Measurements from ENCODE around the gene CTNND2. TPM values are rescaled to one million over a fixed set of nuclear protein-coding genes. Genes with fewer than 3 reads are reported as not detected.

Gene CTNND2
- total RNA-seq, 1 experiment from 2014 or later: not detected

DNA sequence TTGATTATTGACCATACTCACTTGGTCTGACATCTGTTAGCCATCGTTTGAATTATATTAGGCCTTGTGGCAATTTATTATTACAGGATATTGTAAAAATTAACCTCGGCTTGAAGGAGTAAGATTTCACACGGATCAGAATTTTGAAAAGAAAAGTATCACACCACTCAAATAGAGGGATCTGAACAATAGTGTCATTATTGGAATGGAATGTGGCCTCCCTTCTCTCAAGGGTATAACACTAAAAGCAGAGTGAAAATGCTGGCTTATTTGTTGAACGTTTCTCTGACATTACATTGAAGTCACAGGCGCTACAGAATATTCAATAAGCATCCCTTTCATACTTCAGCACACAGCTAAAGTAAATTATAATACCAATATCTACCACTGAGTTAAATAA is 509.3 kb downstream of the CTNND2 start:
- Mint-ChIP-seq H3K9me3 (ENCODE audit: unreplicated experiment) (no peaks in the 10 kb centered on the region), H3K4me3 (ENCODE audit: unreplicated experiment) (no peak overlapping the region), H3K27me3 (ENCODE audit: insufficient read depth, unreplicated experiment) (peaks cover 55% of the 10 kb centered on the region), H3K27ac (ENCODE audit: low read depth, unreplicated experiment) (no peak overlapping the region), H3K36me3 (ENCODE audit: insufficient read depth, unreplicated experiment) (no peaks in the 10 kb centered on the region), H3K4me1 (ENCODE audit: insufficient read depth, unreplicated experiment) (no peaks in the 10 kb centered on the region)
- CTCF ChIA-PET: no interaction called here
- POLR2A ChIA-PET: no interaction called here
- no TSS peak for BruUV-seq (replicated peaks)
- TF ChIP-seq, protein P1, sequence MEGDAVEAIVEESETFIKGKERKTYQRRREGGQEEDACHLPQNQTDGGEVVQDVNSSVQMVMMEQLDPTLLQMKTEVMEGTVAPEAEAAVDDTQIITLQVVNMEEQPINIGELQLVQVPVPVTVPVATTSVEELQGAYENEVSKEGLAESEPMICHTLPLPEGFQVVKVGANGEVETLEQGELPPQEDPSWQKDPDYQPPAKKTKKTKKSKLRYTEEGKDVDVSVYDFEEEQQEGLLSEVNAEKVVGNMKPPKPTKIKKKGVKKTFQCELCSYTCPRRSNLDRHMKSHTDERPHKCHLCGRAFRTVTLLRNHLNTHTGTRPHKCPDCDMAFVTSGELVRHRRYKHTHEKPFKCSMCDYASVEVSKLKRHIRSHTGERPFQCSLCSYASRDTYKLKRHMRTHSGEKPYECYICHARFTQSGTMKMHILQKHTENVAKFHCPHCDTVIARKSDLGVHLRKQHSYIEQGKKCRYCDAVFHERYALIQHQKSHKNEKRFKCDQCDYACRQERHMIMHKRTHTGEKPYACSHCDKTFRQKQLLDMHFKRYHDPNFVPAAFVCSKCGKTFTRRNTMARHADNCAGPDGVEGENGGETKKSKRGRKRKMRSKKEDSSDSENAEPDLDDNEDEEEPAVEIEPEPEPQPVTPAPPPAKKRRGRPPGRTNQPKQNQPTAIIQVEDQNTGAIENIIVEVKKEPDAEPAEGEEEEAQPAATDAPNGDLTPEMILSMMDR (IDR thresholded peaks at IDR 0.05; ENCODE audit: unreplicated experiment): no peak
- intact Hi-C loops (cut with micrococcal nuclease): no loop called here
- DNase-seq (ENCODE audit: unreplicated experiment): no peak

DNA sequence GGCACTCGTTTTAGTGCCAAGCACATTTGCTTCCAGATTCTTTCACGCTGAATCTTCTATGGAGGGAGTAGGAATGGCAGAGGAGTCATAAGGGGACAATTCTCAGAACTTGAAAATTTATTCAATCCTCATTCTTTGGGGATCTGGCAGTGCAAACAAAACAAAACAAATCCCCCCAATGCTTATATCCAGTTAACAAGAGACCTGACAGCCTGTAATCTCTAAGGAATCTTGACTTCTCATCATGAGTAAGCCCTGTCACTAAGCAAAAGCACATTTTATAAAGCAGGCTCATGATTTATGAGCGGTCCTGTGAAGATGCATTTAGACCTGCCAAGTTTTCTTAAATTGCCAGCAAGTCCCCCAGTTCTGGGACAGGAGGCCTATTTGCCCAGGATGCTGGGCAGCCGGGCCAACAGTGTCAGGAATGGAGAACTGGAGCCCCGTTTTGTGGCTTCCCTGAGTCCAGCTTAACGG is 513.9 kb downstream of the CTNND2 start:
- Mint-ChIP-seq H3K27me3 (ENCODE audit: insufficient read depth, unreplicated experiment) (peaks cover 34% of the 10 kb centered on the region), H3K9me3 (ENCODE audit: unreplicated experiment) (no peaks in the 10 kb centered on the region), H3K4me1 (ENCODE audit: insufficient read depth, unreplicated experiment) (no peaks in the 10 kb centered on the region), H3K27ac (ENCODE audit: low read depth, unreplicated experiment) (no peak overlapping the region), H3K4me3 (ENCODE audit: unreplicated experiment) (no peak overlapping the region), H3K36me3 (ENCODE audit: insufficient read depth, unreplicated experiment) (no peaks in the 10 kb centered on the region)
- peak; percentile 14 for DNase-seq (ENCODE audit: unreplicated experiment)
- TF ChIP-seq, protein P1 (IDR thresholded peaks at IDR 0.05; ENCODE audit: unreplicated experiment): no peak
- ChIA-PET POLR2A (no interaction called here), CTCF (no interaction called here)
- intact Hi-C loops (cut with micrococcal nuclease): no loop called here
- no TSS peak for BruUV-seq (replicated peaks)

GRCh38 chr5:11387382-11387781 is 516.9 kb downstream of the CTNND2 start:
- H3K4me3 Mint-ChIP-seq (ENCODE audit: unreplicated experiment): no peak overlapping the region
- intact Hi-C loops (cut with micrococcal nuclease): no loop called here
- no peaks in the 10 kb centered on the region for H3K9me3 Mint-ChIP-seq (ENCODE audit: unreplicated experiment)
- no peaks in the 10 kb centered on the region for H3K36me3 Mint-ChIP-seq (ENCODE audit: insufficient read depth, unreplicated experiment)
- ChIA-PET CTCF (interaction anchor here (0.7 to 1.0 kb wide), 2 partner anchors 54 to 118 kb away, joined by 3 to 7 read pairs; no protein-coding TSS in a partner anchor), POLR2A (no interaction called here)
- peaks cover 21% of the 10 kb centered on the region for H3K27me3 Mint-ChIP-seq (ENCODE audit: insufficient read depth, unreplicated experiment)
- BruUV-seq (replicated peaks): no TSS peak
- no peak overlapping the region for H3K27ac Mint-ChIP-seq (ENCODE audit: low read depth, unreplicated experiment)
- no peak for DNase-seq (ENCODE audit: unreplicated experiment)
- TF ChIP-seq, protein P1 (IDR thresholded peaks at IDR 0.05; ENCODE audit: unreplicated experiment): no peak
- H3K4me1 Mint-ChIP-seq (ENCODE audit: insufficient read depth, unreplicated experiment): no peaks in the 10 kb centered on the region

DNA sequence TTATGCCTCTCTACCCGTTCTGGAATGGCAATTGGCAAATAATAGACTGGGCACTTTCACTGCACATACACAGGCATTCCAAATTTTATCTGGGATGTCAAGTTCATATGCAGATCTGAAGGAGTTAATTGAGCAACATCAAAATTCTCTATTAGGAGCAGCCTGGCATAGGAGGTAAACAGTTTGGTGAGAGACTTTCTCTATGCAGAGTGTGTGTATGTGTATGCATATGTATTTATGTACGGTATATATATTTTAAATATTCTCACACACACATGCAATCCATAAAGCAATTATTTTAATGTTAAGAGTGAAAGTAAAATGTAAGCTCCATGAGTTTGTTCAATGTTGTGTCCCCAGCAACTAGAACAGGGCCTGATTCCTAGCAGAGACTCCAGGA is 517.8 kb downstream of the CTNND2 start:
- no TSS peak for BruUV-seq (replicated peaks)
- Mint-ChIP-seq H3K27me3 (ENCODE audit: insufficient read depth, unreplicated experiment) (peaks cover 11% of the 10 kb centered on the region), H3K27ac (ENCODE audit: low read depth, unreplicated experiment) (no peak overlapping the region), H3K36me3 (ENCODE audit: insufficient read depth, unreplicated experiment) (no peaks in the 10 kb centered on the region), H3K4me3 (ENCODE audit: unreplicated experiment) (no peak overlapping the region), H3K9me3 (ENCODE audit: unreplicated experiment) (no peaks in the 10 kb centered on the region), H3K4me1 (ENCODE audit: insufficient read depth, unreplicated experiment) (no peaks in the 10 kb centered on the region)
- intact Hi-C loops (cut with micrococcal nuclease): no loop called here
- POLR2A ChIA-PET: no interaction called here
- DNase-seq (ENCODE audit: unreplicated experiment): no peak
- CTCF ChIA-PET: no interaction called here
- TF ChIP-seq, protein P1 (IDR thresholded peaks at IDR 0.05; ENCODE audit: unreplicated experiment): no peak

Measured in MCF 10A (cell line).